Omental fat pad (tissue), 4 donors: ENCODE results near the gene GNAO1. TPM values are rescaled to one million over a fixed set of nuclear protein-coding genes. Genes with fewer than 3 reads are reported as not detected.

Experiments
- ATAC-seq: fragments of 150-250 bp; one replicate; pipeline ENCODE4 v1.9.1; 2016; ENCODE audit warnings: mild to moderate bottlenecking, moderate library complexity; ENCODE audit not compliant: low FRiP score
- DNase-seq: peaks from one replicate; pipeline ENCODE4 v3.0.0-alpha.2; 2019; ENCODE audit warnings: low spot score
- CTCF ChIP-seq, 3 donors: fragments of 450-650 bp; IDR thresholded peaks; one replicate each; pipeline ENCODE4 v1.5.1; 2016 to 2017; ENCODE audit warnings: antibody characterized with exemption in 3 of 3, mild to moderate bottlenecking in 3 of 3, moderate library complexity in 2 of 3
- total RNA-seq, 4 donors: library from RNA; depleted of rRNA; stranded (reverse); fragments of >200 nt; gene quantifications; one replicate each; pipeline ENCODE4 v1.1.0, GENCODE V29; 2016

GNAO1 gene
- total RNA-seq, 4 donors from 2014 or later = 1.4 to 2.6 (median 2.3) TPM

GRCh38 chr16:56257666-56258342 lies 66.5 kb downstream of the GNAO1 start:
- no peak for TF ChIP-seq CTCF (IDR thresholded peaks at IDR 0.05)
- DNase-seq = no peak
- no peak for ATAC-seq

DNA sequence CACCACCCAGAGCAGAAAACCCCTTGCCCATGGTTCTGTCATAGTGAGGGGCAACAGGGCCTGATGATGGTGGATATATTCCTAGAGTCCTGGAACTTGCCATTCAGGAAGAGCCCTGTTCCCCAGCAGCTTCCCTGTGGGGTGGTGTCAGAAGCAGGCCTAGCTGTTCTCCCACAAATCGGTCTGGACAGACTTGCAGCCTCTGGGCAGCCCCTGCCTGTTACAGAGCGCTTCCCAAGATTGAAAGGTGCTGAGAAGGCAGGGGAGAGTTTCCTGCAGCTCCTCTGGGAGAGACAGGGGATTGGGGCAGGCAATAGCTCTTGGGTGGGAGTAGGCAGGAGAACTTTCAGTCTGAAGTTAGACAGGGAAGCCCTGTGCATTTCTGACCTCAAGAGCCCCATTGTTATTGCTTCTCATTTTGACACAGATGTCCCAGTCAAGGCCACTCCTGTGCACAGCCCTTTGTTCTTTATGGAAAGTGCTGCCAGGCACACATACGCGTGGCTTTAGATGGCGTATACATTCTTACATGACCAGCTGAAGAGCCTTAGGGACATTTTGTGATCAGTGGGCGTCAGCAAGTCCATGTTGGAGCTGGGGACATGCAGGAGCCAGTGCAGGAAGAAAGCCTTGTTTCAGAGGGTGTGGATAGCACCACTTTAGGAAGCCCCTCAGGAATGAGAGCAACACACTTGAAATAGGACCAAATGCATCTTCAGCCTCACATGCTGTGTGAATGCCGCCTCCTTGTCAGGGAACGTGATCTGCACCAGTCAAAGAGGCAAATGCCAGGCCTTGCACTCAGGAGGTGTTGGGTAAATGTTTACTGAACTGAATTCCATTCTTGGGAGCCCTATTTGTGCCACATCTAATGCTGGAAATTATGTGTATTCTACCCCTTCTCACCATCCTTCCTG lies 67.5 kb downstream of the GNAO1 start:
- ATAC-seq = no peak
- no peak for DNase-seq
- no peak for TF ChIP-seq CTCF (IDR thresholded peaks at IDR 0.05)

DNA sequence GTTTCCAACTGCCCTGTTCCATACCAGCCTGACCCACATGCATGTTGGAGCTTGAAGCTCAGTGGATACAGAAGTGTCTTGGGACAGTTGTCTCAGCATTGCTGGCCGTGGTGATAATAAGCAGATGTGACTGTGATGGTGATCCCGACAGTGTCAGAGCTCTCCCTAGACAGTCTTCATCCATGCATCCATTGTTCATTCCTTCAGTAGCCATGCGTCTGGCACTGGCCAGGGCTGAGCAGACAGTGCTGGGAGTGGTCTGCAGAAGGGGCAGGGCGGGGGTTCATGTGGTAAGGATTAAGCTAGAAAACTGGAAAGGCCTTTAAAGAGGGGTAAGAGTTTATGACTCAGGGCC lies 68.1 kb downstream of the GNAO1 start:
- no peak for ATAC-seq
- TF ChIP-seq CTCF (IDR thresholded peaks at IDR 0.05) = no peak
- no peak for DNase-seq

GRCh38 chr16:56260378-56261160 lies 69.3 kb downstream of the GNAO1 start:
- no peak for TF ChIP-seq CTCF (IDR thresholded peaks at IDR 0.05)
- no peak for DNase-seq
- no peak for ATAC-seq

DNA sequence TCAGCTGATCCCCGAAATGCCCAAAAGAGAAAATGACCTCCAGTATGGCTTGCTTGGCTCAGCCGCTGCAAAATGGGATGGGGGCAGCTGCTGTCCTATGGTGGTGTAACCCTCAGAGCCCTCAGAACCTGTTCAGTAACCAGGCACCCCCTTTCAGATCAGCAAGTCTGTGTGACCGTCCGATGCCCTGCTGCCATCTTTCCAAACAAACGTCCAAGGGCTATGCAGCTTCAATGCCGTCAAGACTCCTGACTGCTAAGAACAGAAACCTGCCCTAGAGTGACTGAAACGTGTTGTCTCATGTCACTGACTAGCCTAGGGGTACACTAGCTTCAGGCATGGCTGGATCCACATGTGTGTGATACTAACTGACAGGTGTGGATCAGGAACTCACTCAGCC lies 70.4 kb downstream of the GNAO1 start:
- TF ChIP-seq CTCF (IDR thresholded peaks at IDR 0.05) = no peak
- DNase-seq (no peak), ATAC-seq (no peak)

DNA sequence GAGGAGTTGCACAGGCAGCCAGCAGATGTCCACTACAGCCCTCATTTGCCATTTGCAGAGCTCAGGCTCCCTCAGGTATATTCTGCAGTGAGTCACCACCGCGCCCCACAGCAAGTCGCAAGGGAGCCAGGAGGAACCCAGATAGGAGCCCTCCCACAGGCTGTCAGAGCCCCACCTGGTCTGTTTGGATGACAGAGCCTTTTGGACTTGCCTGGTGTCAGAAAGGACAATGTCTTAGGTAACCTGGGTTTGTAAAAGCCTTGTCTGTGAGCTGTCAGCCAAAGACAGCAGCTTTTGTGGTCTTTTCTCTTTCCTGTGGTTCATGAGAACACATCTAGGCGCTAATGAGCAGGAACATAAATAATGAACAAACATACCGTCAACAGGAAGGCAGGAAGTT lies 70.9 kb downstream of the GNAO1 start:
- no peak for DNase-seq
- no peak for ATAC-seq
- TF ChIP-seq CTCF (IDR thresholded peaks at IDR 0.05) = no peak
